Articular chondrocyte of knee joint (primary cell): ENCODE data around the gene ACAD9. TPM values are rescaled to one million over a fixed set of nuclear protein-coding genes. Genes with fewer than 3 reads are reported as not detected.

Source experiments
- small RNA-seq: library from RNA; depleted of rRNA; stranded (forward); fragments of <200 nt; gene quantifications from one replicate; pipeline ENCODE3, GENCODE V24; 2012
- total RNA-seq: library from RNA; depleted of rRNA; stranded (reverse); fragments of >200 nt; gene quantifications from 2 replicates; pipeline ENCODE4 v1.2.3, GENCODE V29; 2012

ACAD9 gene
- 34.0 and 36.1 TPM in 2 replicates for total RNA-seq

GRCh38 chr3:128879125-128879969, at the start of gene ACAD9:
Gene ACAD9 (plus strand): TSS chr3:128879620. CDS start chr3:128879692, 72 bp downstream.

Small RNA genes lying within 50 kb of the gene (small RNA-seq; reads per million reads assigned to genes)
- not detected for gene AC112484.4

Other genes starting within 250 kb of the ACAD9 start
- gene RPN1, start 228.8 kb upstream of the ACAD9 start, total RNA-seq = 384 and 386 TPM in 2 replicates
- gene RAB7A, start 153.4 kb upstream of the ACAD9 start, total RNA-seq = 105 and 116 TPM in 2 replicates
- gene CFAP92, start 114.5 kb downstream of the ACAD9 start, total RNA-seq = under 0.01 and 0.11 TPM in 2 replicates
- under 0.01 TPM in 1 of 2 replicates, not detected in the other for gene EFCC1, start 121.7 kb downstream of the ACAD9 start, total RNA-seq
- not detected in 2 replicates for gene GP9, start 181.2 kb downstream of the ACAD9 start, total RNA-seq
- gene RAB43, start 242.2 kb downstream of the ACAD9 start, total RNA-seq = 5.8 and 8.0 TPM in 2 replicates